ENCODE data around the gene ZNF367.

DNA sequence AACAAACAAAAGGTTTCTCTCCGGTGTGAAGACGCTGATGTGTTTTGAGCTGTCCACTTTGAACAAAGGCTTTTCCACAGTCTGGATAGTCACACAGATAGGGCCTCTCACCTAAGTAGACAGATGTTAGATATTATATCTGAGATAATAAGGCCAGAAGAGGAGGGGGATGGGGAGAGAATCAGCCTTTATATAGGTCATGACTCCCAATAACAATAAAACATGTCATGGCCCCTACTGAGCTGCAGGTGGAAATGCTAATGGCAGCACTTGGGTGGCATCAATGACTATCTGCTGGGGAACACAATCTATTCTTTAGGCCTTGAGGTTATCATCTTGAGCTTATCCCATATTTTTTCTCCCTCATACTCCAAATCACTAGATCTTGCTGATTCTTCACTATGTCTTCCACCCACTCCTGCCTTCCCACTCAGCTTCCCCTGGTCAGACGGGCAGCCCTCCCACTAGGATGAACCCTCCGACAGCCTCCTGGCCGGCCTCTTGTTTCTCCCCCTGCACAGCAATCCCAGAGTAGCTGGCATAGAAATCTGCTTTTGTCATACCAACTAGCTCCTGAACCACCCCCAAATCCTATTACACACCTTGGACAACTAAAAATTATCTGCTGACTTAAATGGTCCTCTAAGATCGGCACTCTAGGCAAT, 23.2 kb downstream of the ZNF367 start:
- TF ChIP-seq CTCF (conservative IDR thresholded peaks at IDR 0.05): no peak
- no peak for TF ChIP-seq EZH2 (IDR thresholded peaks at IDR 0.05; ENCODE audit: low read depth)
